DMS53 treated with DMSO at 0.1 percent for 48 hours (cell line): ENCODE data around the gene DCAF7.

ENCODE experiments used
- DNase-seq: peaks from one replicate; lab custom pipeline; 2025; ENCODE audit not compliant: unreplicated experiment; lab: John Stamatoyannopoulos, UW

DCAF7 gene

DNA sequence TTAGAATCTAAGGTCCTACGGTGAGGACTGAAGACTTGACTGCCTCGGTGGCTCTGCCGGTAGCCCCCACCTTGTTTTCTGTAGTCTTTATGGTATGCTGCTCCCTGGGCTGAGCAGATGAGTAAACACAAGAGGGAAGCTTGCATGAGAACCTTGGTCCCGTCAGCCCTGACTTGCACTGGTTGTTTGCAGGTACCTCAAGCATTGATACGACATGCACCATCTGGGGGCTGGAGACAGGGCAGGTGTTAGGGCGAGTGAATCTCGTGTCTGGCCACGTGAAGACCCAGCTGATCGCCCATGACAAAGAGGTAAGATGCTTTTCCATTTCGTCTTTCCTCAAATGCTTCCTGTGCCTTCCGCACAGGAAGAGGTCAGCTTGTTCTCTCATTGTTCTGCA, 29.4 kb downstream of the DCAF7 start:
- DNase-seq, result no peak

DNA sequence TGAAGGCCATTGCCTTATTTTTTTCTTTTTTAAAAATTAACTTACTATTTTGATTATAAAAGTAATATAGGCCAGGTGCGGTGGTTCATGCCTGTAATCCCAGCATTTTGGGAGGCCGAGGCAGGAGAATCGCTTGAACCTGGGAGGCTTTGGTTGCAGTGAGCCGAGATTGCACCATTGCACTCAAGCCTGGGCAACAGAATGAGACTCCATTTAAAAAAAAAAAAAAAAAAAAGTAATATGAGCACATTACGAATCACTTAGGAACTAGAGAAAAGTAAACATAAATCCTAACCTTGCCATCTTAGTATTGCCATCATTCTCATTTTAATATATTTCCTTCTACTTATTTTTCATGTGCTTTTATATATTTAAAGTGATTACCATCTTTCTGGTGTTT, 37.5 kb downstream of the DCAF7 start:
- no peak for DNase-seq

DNA sequence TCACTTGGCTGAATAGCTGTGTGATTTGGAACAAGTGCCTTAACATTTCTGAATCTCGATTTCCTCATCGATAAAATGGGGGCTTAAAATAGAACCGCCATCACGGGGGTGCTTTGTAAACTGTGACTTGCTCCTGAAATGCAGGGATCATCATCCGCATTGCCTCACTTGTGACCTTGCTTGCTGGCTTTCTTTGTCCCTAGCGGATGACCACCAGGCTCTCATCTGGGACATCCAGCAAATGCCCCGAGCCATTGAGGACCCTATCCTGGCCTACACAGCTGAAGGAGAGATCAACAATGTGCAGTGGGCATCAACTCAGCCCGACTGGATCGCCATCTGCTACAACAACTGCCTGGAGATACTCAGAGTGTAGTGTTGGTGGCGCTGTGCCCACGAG, 38.5 kb downstream of the DCAF7 start:
- DNase-seq, result no peak

DNA sequence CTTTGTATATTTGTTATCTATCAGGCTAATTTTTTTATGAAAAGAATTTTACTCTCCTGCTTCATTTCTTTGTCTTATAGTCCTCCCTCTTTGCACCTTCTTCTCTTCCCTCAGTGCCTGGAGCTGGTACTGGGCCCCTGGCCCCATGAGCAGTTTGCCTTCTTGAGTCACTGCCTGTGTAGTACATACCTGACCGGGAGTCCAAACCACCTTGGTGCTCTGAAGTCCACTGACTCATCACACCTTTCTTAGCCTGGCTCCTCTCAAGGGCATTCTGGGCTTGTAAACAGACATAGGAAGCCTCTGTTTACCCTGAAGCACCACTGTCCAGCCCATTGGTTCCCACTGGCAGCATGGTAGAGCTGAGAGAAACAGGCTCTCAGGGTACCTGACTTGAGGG, 39.4 kb downstream of the DCAF7 start:
- DNase-seq, result no peak

DNA sequence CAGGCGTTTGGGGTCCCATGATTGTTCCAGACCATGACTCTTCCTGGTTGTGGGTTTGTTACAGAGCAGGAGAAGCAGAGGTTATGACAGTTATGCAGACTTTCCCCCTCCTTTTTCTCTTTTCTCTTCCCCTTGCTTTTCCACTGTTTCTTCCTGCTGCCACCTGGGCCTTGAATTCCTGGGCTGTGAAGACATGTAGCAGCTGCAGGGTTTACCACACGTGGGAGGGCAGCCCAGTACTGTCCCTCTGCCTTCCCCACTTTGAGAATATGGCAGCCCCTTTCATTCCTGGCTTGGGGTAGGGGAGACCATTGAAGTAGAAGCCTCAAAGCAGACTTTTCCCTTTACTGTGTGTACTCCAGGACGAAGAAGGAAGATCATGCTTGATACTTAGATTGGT, 42.5 kb downstream of the DCAF7 start:
- DNase-seq, result no peak

DNA sequence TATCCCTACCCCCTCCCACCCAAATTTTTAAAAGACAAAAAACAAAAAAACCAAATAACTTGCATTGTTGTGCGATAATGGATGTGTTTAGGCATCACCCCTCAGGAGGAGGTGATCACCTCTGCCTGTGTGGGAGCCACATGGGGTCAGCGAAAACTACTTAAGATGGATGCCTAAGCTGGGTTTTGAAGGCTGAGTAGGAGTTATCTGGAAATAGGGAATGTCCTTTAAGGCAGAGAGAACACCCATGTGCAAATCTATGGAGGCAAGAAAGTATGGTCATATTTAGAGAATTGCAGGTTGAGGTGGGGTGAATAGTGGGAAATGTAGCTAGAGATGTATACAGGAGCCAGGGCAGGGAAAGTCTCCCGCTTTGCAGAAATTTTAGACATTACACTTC, 44.9 kb downstream of the DCAF7 start:
- DNase-seq, result no peak

DNA sequence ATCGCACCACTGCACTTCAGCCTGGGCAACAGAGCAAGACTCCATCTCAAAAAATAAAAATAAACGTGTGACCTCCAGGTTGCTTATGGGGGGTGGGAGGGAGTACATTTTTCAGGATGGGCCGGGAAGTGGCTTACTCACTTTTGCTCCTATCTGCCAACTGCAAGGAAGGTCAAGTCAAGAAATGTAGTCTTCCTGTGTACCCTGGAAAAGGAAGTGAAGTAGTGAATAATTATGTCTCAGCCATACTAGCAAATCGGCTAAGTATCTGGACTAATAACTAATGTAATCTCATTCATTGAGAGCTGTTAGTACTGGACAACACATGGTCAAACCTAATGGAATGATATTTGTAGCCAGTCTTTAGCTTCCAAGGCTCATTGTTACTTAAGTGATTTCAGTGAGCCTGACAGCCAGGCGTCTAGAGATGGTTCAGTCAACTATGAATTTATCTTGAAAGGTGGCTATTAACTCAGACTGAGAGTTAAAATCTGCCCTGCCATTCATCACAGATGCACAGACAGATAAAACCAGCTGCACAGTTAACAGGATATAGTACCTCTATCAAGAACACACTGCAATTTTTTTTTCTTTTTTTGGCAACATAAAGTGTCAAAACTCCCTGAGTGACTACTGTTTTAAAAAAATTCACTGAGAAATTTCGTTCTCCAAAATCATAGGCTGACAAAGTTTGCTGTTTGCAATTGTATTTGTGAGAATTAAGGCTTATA, 46.7 kb downstream of the DCAF7 start:
- no peak for DNase-seq

DNA sequence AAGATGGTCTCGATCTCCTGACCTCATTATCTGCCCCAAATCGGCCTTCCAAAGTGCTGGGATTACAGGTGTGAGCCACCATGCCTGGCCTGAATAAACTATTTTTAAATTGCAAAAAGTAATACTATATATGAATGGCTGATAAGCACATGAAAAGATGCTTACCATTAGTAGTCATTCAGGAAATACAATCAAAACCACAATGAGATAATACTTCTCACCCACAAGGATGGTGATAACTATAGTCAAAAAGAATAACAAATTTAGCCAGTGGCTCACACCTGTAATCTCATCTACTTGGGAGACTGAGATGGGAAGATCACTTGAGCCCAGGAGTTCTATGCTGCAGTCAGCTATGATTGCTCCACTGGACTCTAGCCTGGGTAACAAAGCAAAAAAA, 48.0 kb downstream of the DCAF7 start:
- DNase-seq, result no peak

DNA sequence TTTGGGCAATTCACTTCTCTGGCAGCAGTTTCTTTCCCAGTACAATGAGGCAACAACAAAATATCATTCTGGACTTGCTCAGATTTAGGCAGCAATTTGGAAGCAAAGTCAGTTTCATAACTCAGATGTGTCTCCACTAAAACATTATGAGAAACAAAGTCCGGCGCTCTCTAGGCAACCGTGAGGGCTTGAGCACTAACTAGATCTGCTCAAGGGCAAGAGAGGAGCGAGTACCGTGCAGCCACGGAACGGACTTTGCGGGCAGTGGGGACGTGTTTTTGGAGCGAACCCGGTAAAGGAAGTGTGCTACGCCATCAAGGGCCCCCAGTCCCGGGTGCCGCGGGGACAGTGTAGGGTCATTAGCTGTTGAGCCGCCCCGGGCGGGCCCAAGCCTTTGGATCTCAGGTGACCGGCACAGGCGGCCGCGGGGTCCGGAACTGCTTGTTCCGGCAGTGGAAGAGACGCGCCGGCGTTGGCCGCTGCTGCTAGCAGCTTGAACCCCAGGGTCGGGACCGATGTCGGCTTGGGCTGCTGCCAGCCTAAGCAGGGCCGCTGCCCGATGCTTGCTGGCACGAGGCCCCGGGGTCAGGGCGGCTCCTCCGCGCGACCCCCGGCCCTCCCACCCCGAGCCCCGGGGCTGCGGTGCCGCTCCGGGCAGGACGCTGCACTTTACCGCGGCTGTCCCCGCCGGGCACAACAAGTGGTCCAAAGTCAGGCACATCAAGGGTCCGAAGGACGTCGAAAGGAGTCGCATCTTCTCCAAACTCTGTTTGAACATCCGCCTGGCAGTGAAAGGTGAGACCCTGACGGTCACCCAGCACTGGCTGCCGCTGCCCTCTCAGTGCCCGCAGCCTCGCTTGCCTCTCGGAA, 50.5 kb downstream of the DCAF7 start, which contains the start of gene TACO1:
Gene TACO1 (plus strand): TSS at position 327 of the 870 bp plus-strand sequence. CDS start 189 bp downstream, at position 516.
- DNase-seq, result peak; percentile 21

DNA sequence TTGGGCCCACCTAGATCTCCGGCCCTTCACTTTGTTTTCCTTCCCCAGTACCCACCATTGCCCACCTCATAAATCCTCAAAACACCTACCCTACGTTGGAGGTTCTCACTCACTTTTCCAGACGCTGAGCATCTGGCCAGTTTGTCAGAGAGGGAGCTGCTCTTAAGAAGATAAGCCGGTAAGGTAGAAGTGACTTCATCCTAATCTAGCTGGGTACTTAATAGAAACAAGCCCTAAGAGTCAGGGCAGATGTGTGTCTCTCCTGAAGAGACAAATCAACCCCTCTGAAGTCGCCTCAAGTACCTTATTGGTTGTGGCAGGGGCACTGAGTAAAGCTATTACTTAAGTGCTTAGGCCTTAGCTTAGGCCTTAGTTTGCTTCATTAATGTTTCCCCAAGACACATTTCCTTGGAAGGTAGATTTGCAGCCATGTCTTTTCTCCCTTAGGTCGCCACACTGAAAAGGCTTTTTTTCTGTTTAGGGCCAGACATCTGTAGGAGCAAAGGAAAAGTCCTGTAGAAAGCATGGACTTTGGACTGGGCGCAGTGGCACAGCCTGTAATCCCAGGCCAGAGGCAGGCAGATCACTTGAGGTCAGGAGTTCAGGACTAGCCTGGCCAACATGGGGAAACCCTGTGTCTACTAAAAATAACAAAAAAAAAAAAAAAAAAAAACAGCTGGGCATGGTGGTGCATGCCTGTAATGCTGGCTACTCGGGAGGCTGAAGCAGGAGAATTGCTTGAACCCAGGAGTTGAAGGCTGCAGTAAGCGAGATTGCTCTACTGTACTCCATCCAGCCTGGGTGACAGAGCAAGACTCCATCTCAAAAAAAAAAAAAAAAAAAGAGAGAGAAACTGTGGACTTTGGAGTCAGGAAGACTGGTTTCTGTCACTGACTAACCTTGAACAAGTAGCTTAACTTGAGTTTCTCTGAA, 51.4 kb downstream of the DCAF7 start:
- DNase-seq, result no peak

DNA sequence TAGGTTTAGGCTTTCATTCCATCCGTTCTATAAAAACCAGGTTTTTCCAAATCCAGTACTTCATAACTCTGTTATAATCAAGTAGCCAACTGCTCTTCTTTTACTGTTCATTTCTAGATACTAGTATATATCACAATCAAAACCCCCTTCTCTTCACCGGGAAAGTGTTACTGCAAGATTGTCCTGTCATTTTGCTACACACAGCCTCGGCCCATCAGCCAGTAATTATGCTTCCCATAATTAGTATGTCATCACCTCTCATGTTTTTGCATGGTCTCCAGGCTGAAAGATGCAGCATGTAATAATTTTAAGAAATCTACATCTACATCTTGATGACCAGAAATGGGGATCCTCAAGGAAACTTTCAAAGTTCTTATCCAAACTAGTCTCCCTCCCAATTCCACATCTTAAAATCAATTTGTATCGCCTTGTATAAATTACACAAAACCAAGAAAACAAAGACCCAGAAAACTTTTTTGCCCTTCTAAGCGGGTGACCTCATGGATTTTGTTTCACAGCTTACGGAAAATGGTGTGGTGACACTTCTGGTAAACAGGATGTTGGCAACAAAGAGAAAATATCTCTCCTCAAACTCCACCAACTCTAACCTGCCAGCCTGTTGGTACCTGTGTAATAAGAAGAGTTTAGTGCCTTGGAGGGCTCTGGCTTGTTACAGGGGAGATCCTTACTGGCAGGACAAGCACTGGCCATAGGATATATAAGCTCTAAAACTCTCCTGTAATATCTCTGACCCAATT, 59.7 kb downstream of the DCAF7 start:
- no peak for DNase-seq

DNA sequence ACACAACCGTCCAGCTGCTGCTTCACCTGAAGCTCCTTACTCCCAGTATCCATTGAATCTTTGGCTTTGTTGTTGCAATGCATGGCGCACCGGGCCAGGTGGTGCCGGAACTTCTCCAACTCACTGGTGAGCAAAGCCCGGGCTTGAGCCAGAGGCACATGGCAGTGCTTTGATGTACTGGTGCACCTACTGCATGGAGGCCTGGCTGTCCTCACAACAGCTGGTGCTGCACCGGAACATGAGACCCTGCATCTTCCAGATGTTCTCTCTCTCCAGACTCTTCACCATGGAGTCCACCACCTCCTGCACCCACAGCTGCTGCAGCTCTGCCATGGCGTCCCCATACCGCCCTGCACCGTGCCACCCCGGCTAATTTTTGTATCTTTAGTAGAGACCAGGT, 60.6 kb downstream of the DCAF7 start:
- no peak for DNase-seq

DNA sequence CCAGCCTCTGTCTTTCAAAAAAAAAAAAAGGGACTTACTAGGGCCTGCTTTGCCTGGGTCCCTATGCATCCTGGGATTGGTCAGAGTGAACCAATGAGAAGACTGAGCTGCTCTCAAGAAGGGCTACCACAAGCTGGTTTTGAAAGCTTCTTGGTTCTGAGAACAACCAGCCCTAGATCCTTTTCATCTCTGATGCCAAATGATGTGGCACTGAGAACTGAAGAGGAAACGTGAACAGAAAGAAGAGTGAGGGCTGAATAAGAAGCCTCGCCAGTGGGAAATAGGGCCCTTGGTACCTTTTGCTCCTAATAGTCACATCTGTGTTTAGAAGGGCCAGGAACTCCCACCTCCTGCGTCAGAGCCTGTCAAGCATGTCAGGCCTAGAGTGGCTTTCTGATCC, 61.1 kb downstream of the DCAF7 start:
- DNase-seq, result no peak

DNA sequence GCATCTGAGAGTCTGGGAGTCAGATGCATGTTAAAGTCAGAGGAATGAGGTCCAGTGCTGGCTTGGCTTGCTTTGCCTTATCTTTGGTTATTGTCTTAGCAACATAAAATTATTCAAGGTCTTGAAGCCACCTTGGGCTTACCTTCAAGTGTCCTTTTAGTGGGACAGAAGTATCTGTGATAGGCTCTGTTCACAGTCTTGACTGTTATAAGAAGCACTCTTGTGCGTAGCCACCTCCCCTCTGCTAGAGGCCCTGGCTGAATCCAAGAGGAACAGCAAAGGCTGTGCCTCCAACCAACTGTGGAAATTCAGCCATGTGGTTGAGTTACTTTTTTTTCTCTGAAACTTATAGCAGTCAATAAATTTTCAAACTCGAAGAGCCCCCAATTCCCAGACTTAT, 63.4 kb downstream of the DCAF7 start:
- no peak for DNase-seq

DNA sequence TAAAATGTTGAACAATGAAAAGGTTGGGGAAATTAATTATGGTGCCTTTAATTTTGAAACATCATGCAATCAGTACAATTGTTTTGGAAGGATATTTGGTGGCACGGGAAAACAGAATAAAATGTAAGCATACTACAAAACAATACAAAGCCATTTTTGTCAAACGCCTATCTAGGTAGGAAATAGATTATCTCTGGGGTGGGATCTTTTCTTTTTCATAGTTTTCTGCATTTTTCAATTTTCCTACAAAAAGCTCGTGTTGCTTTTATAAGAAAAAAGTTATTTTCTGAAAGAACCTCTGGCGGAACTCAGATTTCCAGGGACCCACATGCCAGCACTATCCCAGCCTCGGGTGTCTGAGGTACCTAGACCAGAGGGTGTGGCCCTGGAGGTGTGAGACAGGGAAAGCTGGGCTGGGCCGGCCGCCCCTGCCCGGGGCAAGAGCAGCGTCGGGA, 71.0 kb downstream of the DCAF7 start:
- no peak for DNase-seq

DNA sequence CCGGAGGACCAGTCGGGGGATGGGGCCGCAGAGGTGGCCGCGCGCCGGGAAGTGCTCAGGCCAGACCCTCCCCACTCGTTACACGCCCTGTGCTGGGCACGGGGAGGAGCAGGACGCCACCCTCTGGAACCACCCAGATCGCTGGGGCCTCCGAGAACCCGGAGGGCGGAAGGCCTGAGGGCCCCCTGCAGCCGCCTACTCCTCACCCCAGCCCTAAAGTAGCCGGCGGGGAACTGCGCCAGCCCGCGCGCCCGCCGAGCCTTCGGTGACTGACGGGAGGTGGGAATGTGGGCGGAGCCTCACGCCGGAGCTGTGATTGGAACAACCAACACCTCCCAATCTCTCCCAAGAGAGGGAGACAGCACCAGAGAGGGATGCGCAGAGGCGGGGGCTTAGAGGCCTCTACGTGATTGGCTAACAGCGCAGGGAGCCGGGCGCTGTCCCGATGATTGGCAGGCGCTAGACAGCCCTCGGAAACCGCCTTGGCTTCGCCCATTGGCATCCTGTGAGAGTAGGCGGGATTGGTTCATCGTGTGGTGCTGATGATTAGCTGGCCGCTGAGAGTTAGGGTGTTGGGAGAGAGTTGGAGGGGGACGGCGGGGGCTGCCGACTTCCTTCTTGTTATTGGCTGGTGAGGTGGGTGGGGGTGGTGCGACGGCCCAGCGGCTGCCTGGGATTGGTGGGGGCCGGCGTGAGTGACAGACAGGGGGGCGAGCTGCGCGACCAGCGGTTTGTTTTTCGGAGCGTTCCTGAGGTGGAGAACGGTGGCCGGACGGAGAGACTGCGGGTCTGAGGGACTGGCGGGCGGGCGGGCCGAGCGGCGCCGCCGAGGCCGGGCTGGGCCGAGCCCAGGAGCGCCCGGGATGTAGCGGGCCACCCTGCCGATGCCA, 71.7 kb downstream of the DCAF7 start, which contains the start of gene MAP3K3:
Gene MAP3K3 (plus strand): TSS at position 734 of the 890 bp plus-strand sequence. CDS start 343 bp downstream, outside the sequence.
- DNase-seq, result peak; percentile 97

DNA sequence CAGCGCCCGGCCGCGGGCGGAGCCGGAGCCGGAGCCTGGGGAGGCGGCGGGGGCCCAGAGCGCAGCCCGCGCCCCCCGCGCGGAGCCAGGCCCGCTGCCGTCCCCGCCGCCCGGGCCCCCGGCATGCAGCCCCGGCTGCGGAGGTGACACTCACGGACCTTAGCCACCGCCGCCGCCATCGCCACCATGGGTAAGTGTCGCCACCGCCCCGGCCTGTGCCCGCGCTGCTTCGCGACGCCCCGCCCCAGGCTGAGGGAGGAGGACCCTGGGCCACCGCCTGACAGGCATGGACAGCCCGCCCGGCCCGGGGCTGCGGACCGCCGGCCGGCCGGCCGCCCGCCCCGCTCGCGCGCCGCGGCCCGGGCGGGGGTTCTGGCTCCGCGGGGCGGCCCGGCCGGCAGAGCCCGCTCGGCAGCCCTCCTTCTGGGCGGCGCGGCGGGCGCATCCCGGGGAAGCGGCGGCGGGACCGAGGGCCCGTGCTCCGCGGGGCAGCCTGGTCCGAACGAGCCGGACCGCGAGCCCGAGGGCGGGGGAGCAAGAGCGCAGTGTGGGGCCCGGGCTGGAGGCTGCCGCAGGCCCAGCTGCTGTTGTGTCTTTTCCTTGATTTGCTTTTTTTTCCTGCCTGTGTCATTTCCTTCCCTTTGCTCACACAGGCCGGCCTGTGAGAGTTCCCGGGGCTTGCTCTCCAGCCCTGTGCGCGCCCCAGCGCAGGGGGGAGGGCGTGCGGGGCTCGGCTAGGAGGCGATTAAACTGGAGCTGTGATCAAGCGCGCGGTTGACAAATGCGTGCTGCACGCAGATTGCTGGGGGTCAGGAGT, 72.5 kb downstream of the DCAF7 start:
- peak; percentile 14 for DNase-seq

DNA sequence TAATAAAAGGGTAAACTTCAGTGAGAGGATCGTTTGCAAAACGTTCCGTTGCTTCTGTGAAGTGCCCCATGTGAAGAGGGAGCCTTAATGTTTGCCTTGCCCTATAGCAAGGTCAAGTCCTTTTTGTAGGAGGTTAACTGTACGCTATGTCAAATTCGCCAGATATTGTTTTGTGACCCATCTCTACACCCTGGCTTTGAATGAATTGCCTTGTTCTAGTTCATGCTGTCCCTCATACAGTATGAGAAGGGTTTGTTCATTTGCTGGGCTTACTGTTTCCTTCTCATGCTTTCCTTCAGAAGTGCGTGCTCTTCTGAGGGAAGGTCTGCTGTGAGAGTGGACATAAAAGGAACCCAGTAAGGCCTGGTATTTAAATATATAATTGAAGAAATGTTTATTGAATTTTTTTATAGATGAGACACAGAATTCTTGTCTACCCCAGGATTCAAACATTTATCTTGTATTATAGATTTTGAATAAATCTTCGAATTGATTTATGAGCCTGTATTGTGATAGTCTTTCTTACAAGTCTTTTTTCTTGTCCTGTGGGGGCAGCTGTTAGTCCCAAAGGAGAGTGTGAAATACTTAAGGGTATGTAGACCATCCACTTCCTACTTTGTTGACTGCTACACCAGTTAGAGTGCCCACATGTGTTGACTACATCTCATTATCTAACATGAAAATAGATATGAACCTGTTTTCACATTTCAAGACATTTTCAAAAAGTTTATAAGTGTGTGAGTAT, 73.7 kb downstream of the DCAF7 start:
- DNase-seq, result no peak
